ENCODE measurements around the gene AURKB.
A peak's percentile ranks its signal among the peaks of the same experiment; 100 is the strongest.
"Not testable (repeated sequence)": the region's sequence is repeated elsewhere in the genome, so short reads cannot be mapped to it uniquely, and the experiment has no call there.

Gene AURKB

DNA sequence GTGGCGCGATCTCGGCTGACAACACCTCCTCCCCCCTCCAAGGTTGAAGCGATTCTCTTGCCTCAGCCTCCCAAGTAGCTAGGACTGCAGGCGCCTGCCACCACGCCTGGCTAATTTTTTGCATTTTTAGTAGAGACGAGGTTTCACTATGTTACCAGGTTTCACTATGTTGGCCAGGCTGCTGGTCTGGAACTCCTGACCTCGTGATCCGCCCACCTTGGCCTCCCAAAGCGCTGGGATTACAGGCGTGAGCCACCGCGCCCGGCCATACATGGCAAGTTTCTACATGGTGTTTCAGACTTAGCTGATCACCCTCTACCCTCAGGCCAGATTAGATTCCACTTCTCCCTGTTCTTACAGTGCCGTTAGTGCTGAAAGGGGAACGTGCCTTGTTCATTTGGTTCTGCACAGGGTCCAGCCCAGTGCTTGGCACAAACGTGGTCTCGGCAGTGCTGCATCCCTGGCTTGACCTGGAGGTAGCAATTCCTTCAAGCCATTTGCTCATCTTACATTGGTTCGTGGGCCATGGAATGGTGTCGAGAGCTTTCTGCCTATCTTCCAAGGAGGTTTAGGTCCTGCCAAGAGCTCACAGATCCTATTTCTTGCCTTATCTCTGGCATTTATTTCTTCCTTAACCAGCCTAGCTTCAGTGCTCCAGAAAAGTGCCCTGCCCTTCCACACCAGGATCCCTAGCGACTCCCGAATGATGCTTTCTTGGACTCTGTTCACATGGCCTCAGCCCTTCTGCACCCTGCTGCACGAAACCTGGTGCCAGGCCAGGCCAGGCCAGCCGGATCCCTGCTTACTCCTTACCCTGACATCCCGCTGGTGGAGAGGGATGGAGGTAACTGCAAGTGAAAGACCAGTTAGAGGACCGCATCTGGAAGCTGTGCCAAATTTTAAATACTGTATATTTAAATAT, 14.8 kb upstream of the AURKB start:
- DNase-seq = no peak

DNA sequence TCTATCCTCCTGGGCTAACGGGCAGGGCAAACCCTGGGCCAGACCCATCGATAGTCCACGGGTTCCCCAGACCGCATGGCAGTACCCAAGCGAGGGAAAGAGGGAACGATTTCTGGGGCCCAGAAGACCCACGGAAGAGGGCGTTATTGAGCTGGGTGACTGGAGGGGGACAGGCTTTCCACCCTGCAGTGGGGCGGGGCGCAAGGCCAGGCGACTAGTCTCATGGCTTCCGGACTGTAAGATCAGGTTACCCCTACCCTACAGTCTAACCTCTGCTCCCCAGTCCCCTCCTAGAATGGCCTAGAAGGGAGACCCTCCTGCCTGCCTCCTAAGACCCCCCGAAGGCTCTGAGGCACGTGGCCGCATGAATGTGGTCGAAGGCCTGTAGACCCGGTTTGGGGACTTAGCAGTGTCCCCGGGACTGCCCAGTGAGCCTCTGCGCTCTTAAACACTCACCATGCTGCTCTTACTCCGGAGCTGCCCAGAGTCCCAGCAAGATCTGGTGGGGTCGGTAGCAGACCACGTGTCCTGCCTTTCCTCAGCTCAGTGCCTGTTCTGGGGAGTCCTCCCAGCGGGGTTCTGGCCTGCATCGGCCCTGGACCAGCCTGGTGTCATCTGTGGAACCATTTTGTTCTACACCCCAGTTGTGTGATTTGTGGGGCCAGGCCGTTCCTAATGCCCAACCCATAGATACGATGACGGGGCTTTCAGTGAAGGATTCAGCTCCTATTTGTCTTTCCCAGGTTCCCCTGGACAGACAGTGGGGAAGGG, 13.2 kb upstream of the AURKB start:
- peak; percentile 39 to 45 for DNase-seq

DNA sequence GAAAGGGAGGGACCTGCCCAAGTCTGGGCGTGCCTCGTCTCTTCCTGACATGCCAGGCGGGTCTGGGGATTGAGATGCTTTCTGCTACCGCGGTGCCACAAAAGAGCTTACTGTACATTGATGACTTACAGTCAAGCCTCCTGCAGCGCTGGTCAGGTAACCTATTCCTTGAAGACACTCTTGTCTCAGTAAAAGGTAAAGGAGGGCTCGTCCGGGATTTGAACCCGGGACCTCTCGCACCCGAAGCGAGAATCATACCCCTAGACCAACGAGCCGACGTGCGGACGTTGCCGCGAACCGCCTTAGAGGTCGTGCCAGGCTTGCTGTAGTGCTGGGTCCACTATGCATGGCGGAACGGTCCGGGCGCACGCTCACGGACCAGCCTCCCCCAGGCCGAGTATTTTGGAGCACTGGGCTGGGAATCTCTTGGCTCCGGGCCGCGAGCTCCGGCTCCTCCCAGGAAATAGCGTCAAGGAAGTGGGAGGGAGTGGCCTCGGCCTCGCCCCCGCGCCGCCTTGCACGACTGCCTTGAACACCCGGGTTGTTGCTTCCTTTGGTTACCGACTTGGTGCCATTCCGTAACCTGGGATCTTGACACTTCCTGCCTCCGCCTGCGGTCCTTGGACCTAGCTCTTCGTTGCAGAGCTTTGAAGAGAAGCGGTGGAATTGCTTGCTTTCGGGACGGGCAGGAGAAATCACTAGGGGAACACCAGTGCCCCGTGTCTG, 12.4 kb upstream of the AURKB start:
- DNase-seq = peak; percentile 81 to 85

GRCh38 chr17:8222380-8222629, 11.9 kb upstream of the AURKB start:
- DNase-seq = peak in 1 of 2 experiments; percentile 77

DNA sequence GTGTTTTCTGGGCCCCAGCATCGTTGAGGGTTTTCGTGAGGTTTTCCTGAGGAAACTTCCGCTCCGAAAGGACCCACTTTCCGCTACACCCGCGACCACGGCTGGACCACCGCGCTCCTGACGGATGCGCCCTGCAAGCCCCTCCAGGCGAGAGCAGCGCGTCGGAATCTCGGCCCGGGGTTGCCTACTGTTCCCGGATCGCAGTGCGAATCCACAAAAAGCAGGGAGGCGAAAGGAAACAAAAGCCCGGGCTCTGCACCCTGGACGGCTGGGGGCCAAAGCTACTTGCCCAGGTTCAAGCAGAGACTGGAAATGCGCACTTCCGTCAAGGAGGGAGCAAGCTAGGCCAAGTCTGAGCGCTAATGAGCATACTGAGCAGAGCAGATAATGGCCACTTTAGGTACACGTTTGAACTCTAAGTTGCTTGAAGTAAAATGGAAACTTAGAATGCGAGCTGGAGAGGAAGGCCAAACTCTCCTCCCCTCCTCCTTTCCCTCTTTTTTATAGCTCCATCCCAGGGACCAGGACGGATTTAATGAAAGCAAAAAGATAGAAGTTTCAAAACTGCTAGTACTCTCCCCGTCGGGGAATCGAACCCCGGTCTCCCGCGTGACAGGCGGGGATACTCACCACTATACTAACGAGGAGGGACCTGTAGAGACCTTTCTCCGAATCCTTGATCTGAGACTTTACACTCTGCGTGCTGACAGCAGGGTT, 11.4 kb upstream of the AURKB start:
- peak; percentile 78 to 85 for DNase-seq

DNA sequence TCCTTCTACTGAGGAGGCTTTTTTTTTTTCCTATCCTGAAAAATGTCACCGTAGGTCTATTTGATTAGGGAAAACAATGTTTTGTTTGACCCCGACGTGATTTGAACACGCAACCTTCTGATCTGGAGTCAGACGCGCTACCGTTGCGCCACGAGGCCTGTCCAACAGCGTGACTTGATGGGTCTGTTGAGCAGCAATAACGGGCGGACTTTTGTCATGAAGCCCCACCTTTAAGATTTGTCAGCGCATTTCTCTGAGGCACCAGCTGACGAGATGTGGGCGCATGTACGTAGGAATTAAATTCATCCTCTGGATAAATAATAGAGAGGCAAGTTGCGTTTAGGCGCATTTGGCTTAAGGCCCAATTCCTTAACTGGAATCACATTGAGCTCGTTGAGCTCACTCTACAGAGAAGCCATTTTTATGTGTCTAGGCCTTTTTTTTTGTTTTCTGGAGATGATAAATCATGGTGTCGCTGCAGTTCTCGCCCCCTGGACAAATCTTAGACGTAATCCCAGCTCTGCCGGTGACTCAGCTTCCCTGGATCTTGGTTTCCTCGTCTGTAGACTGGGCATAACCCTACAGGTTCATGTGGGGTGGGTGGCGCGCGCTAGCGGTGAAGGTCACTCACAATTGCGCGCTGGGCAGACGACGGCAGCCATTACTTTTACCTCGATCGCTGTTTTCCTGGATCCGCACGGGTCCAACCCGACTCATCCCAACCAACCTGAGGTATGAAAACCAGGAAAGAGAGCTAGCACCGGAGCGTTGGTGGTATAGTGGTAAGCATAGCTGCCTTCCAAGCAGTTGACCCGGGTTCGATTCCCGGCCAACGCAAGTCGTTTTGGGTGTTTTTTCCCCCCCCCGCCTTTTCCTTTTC, 10.6 kb upstream of the AURKB start:
- DNase-seq = peak; percentile 88 to 93

- not testable (repeated sequence) for DNase-seq
Measured at GRCh38 chr17:8214000-8214399, 3.6 kb upstream of the AURKB start.

GRCh38 chr17:8212312-8213180, 2.2 kb upstream of the AURKB start:
- no peak for DNase-seq

DNA sequence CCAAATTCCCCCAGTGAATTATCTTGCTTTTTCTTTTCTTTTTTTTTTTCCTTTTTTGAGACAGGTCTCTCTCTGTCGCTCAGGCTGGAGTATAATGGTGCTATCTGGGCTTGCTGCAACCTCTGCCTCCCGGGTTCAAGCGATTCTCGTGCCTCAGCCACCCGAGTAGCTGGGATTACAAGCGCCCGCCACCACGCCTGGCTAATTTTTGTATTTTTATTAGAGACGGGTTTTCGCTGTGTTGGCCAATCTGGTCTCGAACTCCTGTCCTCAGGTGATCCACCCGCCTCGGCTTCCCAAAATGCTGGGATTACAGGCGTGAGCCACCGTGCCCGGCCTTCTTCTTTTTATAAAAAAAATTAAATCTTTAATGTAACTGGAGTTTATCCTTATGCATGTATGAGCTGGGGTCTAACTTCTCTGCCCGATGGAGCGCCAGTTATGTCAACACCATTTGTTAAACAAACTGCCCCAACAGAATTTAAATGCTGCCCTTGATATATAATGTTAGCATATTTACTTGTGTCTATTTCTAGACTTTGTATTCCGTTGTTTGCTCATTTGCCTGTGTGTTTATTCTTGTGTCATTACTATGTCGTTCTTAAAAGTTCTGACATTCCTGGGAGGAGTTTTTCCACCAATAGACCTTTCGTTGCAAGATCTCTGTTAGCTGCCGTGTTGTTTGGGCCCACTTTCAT, 535 bp upstream of the AURKB start:
- DNase-seq = no peak

- DNase-seq = no peak
Measured at GRCh38 chr17:8206536-8206935, 3.8 kb downstream of the AURKB start.

- DNase-seq = no peak
Measured at GRCh38 chr17:8204761-8205555, 5.4 kb downstream of the AURKB start.

- DNase-seq = peak; percentile 85 to 87
Measured at GRCh38 chr17:8192070-8192815, 18.1 kb downstream of the AURKB start.

- DNase-seq = no peak
Measured at GRCh38 chr17:8190506-8190905, 19.9 kb downstream of the AURKB start.

- peak; percentile 92 to 93 for DNase-seq
Measured at GRCh38 chr17:8189711-8190477, 20.5 kb downstream of the AURKB start, which contains the start of gene BORCS6. Gene BORCS6 (minus strand): TSS chr17:8190180. CDS start chr17:8190140, 40 bp downstream.

- no peak for DNase-seq
Measured at GRCh38 chr17:8189041-8189710, 21.2 kb downstream of the AURKB start.

- DNase-seq = no peak
Measured at GRCh38 chr17:8188263-8188839, 22.0 kb downstream of the AURKB start.

All from NCI-H1930 (cell line).